ENCODE data around the gene SLC27A2.
"Not testable (repeated sequence)": the region's sequence is repeated elsewhere in the genome, so short reads cannot be mapped to it uniquely, and the experiment has no call there.

Gene SLC27A2

GRCh38 chr15:50181969-50182218 is at the start of gene SLC27A2:
TSS of gene SLC27A2 (plus strand) at chr15:50182196. CDS start at chr15:50182428, 232 bp downstream.
- DNase-seq: no peak

DNA sequence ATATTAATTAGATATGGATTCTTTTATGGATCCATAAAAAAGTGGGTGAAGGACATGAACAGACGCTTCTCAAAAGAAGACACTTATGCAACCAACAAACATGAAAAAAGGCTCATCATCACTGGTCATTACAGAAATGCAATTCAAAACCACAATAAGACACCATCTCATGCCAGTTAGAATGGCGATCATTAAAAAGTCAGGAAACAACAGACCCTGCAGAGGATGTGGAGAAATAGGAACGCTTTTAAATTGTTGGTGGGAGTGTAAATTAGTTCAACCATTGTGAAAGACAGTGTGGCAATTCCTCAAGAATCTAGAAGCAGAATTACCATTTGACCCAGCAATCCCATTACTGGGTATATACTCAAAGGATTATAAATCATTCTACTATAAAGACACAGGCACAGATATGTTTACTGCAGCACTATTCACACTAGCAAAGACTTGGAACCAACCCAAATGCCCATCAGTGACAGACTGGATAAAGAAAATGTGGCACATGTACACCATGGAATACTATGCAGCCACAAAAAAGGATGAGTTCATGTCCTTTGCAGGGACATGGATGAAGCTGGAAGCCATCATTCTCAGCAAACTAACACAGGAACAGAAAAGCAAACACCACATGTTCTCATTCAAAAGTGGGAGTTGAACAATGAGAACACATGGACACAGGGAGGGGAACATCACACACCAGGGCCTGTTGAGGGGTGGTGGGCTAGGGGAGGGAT is 49.6 kb upstream of the SLC27A2 start:
- not testable (repeated sequence) for DNase-seq

DNA sequence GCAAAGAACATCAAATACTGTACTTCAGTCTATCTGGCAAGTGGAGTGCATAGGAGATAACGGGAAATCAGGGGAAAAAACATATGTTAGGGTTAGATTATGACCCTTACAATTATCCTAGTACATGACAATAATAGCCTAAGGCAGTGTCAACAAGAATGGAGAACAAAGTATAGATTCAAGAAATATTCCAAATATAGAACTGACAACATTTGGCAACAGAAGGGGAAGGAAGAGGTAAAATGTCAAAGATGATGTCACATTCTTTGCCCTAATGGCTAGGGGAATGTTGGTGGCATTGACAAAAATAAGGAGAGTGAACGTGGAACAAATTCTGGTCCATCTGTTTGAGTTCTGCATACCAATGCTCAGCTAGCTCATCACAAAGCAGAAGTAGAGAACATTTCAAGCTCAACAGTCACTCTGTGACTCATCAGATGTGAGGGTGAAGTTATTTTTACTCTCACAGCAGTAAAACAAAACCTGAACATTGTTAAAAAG is 47.4 kb upstream of the SLC27A2 start:
- no peak for DNase-seq

GRCh38 chr15:50135031-50135551 is 46.9 kb upstream of the SLC27A2 start:
- DNase-seq: no peak

DNA sequence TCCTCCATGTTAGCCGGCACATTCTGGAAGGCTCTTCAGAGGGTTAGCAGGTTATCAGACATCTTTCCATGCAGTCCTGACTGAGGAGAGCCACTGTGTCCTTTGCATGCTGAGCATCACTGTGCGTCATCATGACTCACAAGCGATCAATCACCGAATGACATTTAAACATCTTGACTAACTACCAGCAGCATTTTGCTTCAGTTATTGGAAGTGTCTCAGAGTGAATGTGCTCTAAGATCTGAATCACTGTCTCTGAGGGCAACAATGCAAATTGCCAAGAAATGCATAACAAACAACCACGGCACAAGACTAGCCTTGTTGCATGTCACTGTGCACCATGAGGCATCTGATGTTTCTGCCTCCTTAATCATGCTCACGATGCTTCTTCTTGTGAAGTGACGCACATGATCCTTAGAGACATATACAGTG is 44.6 kb upstream of the SLC27A2 start:
- no peak for DNase-seq

- no peak for DNase-seq
These were observed 44.1 kb upstream of the SLC27A2 start for GRCh38 chr15:50137893-50138292.

DNA sequence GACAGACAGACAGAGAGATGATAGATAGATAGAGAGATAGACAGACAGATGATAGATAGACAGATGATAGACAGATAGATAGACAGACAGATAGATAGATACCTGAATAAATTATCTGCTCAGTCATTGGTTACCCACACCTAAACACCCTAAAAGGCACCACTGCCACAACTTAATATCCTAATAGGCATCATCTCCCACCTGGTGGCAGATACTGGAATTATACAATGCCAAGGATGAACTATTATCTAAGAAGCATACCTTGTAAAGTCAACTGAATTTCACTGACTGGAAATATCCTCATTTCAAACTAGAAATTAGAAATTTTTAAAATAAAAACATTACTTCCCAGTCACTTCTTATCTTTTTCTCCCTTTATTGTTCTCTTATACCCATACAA is 43.6 kb upstream of the SLC27A2 start:
- DNase-seq: no peak

DNA sequence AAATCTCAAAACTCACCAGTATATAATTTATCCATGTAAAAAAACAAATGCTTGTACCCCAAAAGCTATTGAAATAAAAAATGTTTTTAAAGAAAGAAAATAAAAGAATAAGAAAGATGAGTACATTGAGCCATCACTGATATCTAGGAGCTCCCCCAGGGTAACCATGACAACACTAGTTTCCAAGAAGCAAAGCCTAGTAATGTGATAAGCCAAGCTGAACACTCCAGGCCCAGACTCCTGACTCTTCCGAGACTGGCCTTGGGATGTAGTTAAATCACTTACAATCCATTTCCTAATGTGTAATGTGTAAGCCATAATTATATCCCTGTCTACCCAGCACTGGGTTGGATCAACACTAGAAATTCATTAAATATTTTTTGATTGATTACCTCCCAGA is 41.9 kb upstream of the SLC27A2 start:
- DNase-seq: no peak

GRCh38 chr15:50140983-50141382 is 41.0 kb upstream of the SLC27A2 start:
- DNase-seq: no peak

GRCh38 chr15:50141856-50142255 is 40.1 kb upstream of the SLC27A2 start:
- DNase-seq: no peak

- DNase-seq: no peak
These were observed 38.6 kb upstream of the SLC27A2 start for GRCh38 chr15:50143255-50143860.

DNA sequence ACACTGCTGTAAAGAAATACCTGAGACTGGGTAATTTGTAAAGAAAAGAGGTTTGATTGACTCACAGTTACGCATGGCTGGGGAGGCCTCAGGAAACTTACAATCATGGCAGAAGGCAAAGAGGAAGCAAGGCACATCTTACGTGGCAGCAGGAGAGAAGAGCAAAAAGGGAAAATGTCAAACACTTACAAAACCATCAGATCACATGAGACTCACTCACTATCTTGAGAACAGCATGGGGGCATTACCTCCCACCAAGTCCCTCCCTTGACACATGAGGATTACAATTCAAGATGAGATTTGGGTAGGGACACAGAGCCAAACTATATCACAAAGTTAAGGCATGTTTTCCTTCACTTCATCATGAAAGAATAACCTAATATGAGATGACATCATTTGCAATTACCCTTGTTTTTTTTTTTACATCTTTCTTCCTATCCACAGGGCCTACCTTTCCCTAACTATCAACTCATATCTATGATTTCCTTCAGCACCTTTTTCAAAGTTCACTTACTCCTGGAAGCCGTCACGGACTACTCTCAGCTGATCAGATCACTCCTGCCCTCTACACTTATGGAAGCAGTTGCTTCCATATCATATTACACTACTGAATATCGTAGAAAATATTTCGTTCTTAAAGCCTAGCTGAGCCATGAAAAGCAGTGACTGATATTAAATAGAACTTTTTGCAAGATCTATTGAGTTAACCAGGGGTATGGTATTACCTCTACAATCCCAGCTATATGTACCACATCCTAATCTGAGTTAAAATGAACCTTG is 37.5 kb upstream of the SLC27A2 start:
- DNase-seq: no peak

DNA sequence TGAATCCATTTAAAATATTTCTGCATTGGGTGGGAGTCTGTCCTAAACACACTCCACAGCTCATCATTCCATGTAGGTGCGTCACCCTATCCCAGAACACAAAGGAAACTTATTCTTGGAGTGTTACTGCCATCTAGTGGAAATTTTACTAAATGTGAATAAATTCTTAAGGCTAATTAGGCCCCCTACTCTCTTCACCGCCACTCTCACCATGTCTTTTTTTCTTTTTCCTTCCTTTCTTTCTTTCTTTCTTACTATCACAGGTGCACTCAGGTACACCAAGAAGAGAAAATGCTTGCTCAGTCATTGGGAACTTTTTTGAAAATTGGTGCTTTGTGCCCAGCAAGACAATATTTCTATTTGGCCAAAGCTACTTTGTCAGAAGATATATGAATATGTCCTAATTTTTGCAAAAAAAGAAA is 36.5 kb upstream of the SLC27A2 start:
- DNase-seq: no peak

GRCh38 chr15:50146632-50147031 is 35.4 kb upstream of the SLC27A2 start:
- DNase-seq: no peak

DNA sequence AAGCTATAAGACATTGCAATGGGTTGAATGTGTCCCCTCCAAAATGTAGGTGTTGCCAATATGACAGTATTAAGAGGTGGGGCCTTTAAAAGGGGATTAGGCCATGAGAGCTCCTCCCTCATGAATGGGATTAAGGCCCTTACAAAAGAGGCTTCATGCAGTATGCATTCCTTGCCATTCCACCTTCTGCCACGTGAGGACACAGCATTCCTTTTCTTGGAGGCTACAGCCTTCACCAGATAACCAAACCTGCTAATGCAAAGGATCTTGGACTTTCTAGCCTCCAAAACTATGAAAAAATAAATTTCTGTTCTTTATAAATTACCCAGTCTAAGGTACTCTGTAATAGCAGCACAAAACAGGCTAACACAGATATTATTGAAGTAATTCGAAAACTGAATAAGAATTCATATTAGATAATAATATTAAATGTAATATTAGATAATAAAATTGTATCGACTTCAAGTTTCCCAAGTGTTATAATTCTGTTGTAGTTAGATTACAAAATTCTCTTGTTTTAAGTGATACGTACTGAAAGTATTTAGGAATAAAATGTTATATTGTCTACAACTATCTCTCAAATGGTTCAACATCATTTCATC is 33.5 kb upstream of the SLC27A2 start:
- DNase-seq: no peak

DNA sequence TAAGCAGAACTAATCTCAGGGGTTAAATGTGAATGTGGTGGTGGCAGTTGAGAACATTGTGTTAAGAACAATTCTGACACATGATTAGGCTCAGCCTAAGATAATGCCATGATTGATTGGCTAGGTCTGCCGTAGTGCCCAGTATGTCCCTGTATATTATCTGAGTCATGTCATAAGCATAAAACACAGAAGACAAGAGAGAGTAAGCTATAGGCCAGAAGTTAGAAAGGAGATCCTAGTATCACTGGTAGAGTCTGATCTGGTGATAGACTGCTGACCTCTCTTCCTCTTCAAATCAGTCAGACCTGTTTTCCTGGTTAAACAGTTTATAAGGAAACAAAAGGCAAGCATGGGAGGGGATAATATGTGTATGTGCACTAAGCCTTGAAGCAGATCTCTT is 32.9 kb upstream of the SLC27A2 start:
- no peak for DNase-seq

DNA sequence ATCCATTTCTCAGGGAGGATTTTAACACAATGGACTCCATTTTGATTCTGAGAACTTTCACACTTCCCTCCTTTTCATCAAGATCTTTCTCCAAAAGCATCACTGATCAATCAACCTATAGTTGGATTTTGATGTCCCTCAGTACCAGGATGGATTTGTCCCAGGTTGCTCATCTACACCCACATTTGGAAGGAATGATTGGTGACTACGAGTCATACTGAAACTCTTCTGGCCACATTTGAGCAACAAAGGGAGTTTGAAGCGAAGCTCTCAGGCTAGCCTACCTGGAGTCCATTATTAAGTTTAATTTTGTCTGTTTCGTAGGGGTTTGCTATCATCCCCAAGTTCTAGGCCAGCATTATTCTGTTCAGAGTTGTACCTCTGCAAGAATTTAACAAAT is 31.6 kb upstream of the SLC27A2 start:
- DNase-seq: no peak

DNA sequence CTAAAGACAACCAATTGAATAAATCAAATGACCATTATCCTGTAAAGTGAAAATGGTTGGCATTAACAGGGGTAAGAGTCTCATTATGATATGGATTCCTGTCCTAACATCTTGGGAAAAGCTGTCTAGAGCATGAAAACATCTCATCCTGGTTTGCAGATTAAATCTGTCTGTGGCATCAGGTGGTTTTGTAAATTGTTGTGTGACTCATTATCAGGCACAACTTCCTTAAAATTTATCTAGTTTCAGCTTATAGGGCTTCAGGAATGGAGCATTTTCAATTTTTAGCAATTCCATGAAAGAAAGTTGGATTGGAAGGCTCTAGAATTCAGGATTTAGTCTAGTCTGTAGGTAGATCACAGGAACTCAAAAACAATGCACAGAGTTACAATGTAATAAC is 31.1 kb upstream of the SLC27A2 start:
- no peak for DNase-seq

GRCh38 chr15:50151476-50151875 is 30.5 kb upstream of the SLC27A2 start:
- no peak for DNase-seq

- DNase-seq: not testable (repeated sequence)
These were observed 23.8 kb upstream of the SLC27A2 start for GRCh38 chr15:50158236-50158635.

- DNase-seq: no peak
These were observed 18.9 kb upstream of the SLC27A2 start for GRCh38 chr15:50162969-50163718.

DNA sequence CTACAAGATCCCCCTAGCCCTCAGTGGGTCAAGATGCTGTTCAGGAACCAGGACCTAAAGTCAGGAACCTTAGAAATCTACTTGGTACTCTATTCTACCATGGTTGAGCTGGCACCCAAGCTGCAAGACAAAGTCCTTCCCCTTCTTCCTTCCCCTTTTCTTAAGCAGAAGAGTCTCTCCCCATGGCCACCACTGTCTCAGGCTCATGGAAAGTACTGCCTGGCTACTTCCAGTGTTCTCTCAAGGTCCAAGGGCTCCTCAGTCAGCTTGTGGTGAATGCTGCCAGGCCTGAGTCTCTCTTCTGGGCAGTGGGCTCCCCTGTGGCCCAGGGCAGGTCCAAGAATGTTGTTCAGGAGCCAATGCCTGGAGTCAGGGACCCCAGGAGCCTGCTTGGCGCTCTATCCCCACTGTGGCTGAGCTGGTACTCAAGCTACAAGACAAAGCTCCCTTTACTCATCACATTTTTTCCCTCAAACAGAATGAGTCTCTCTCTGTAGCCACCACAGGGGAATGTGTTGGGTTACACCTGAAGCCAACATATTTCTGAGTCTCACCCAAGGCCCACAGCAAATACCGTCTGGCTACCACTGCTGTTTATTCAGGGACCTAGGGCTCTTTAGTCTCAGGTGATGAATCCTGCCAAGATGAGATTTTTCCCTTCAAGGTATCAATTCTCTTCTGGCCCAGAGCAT is 18.1 kb upstream of the SLC27A2 start:
- DNase-seq: no peak
